HepG2 (cell line): ENCODE measurements around the gene IQCE. TPM values are rescaled to one million over a fixed set of nuclear protein-coding genes. Genes with fewer than 3 reads are reported as not detected.

Experiments used
- MED1 ChIP-seq: sonication (generic); formaldehyde crosslinking; IDR thresholded peaks from 2 replicates; pipeline ENCODE4 v1.4.0; 2020; ENCODE audit warnings: missing genetic modification reagents
- PRMT3 ChIP-seq: sonication (generic); formaldehyde crosslinking; IDR thresholded peaks from 2 replicates; pipeline ENCODE4 v1.8.1; 2022; ENCODE audit warnings: low read depth, mild to moderate bottlenecking, moderate library complexity, missing genetic modification reagents, borderline replicate concordance
- RFX1 ChIP-seq: fragments of 450-650 bp; IDR thresholded peaks from 2 replicates; pipeline ENCODE4 v1.6.1; 2017
- SIX1 ChIP-seq: sonication (generic); formaldehyde crosslinking; IDR thresholded peaks from 2 replicates; pipeline ENCODE4 v1.4.0; 2020; ENCODE audit warnings: missing genetic modification reagents, borderline replicate concordance
- SNAPC5 ChIP-seq: sonication (generic); formaldehyde crosslinking; IDR thresholded peaks from 2 replicates; pipeline ENCODE4 v1.8.1; 2023; ENCODE audit warnings: mild to moderate bottlenecking, missing genetic modification reagents, borderline replicate concordance
- ZBTB7B ChIP-seq: sonication (generic); formaldehyde crosslinking; IDR thresholded peaks from 2 replicates; pipeline ENCODE4 v1.4.0; 2020; ENCODE audit warnings: missing genetic modification reagents
- ZGPAT ChIP-seq: IDR thresholded peaks from 2 replicates; pipeline ENCODE4 v1.6.1; 2016; ENCODE audit warnings: mild to moderate bottlenecking
- ZKSCAN5 ChIP-seq: sonication (generic); formaldehyde crosslinking; IDR thresholded peaks from 2 replicates; pipeline ENCODE4 v1.5.1; 2020; ENCODE audit warnings: mild to moderate bottlenecking, missing genetic modification reagents
- ZNF10 ChIP-seq: sonication (generic); formaldehyde crosslinking; IDR thresholded peaks from 2 replicates; pipeline ENCODE4 v1.4.0; 2020; ENCODE audit warnings: mild to moderate bottlenecking, low read depth, missing genetic modification reagents, borderline replicate concordance
- ZNF101 ChIP-seq: sonication (generic); formaldehyde crosslinking; IDR thresholded peaks from 2 replicates; pipeline ENCODE4 v1.4.0; 2020; ENCODE audit warnings: mild to moderate bottlenecking, low read depth, missing genetic modification reagents, borderline replicate concordance
- ZNF281 ChIP-seq: sonication (generic); formaldehyde crosslinking; IDR thresholded peaks from 2 replicates; pipeline ENCODE4 v1.4.0; 2020; ENCODE audit warnings: missing genetic modification reagents, borderline replicate concordance
- ZNF296 ChIP-seq: sonication (generic); formaldehyde crosslinking; conservative IDR thresholded peaks from 2 replicates; pipeline ENCODE4 v1.5.0; 2020; ENCODE audit warnings: mild to moderate bottlenecking, missing genetic modification reagents
- ZNF335 ChIP-seq: sonication (generic); formaldehyde crosslinking; IDR thresholded peaks from 2 replicates; pipeline ENCODE4 v1.4.0; 2020; ENCODE audit warnings: missing genetic modification reagents
- ZNF512B ChIP-seq: sonication (generic); formaldehyde crosslinking; IDR thresholded peaks from 2 replicates; pipeline ENCODE4 v1.5.1; 2020; ENCODE audit warnings: missing genetic modification reagents, mild to moderate bottlenecking, borderline replicate concordance
- ZNF530 ChIP-seq: sonication (generic); formaldehyde crosslinking; IDR thresholded peaks from 2 replicates; pipeline ENCODE4 v1.5.0; 2020; ENCODE audit warnings: low read depth, mild to moderate bottlenecking, missing genetic modification reagents
- ZNF543 ChIP-seq: sonication (generic); formaldehyde crosslinking; IDR thresholded peaks from 2 replicates; pipeline ENCODE4 v1.4.0; 2020; ENCODE audit warnings: mild to moderate bottlenecking, missing genetic modification reagents
- ZNF562 ChIP-seq: sonication (generic); formaldehyde crosslinking; IDR thresholded peaks from 2 replicates; pipeline ENCODE4 v1.8.0; 2022; ENCODE audit warnings: missing genetic modification reagents, borderline replicate concordance
- ZNF709 ChIP-seq: sonication (generic); formaldehyde crosslinking; IDR thresholded peaks from 2 replicates; pipeline ENCODE4 v1.5.0; 2020; ENCODE audit warnings: mild to moderate bottlenecking, missing genetic modification reagents
- ZNF792 ChIP-seq: IDR thresholded peaks from 2 replicates; pipeline ENCODE4 v1.6.1; 2016
- polyA plus RNA-seq, 8 experiments: library from polyadenylated mRNA; depleted of rRNA in 3 of 8; stranded (reverse) in 7 of 8; unstranded in 1 of 8; fragments of >200 nt; fragmentation: Illumina TruSeq in 4 of 8; extraction: Trizol in 4 of 8; gene quantifications; 2 replicates each; pipeline versions ENCODE4 v1.2.1 to v1.2.3, GENCODE V29; 2011 to 2016; ENCODE audit warnings: low read depth in 4 of 8, missing spikeins in 1 of 8, mixed read lengths in 1 of 8; ENCODE audit not compliant: insufficient read depth in 1 of 8
- total RNA-seq, 5 experiments: library from RNA; depleted of rRNA; stranded (reverse); fragments of >200 nt; fragmentation: Illumina TruSeq; extraction: Trizol; gene quantifications; 2 replicates each; pipeline ENCODE4 v1.2.3, GENCODE V29; 2016; ENCODE audit warnings: low read depth in 1 of 5

IQCE gene
- total and polyA plus RNA-seq, 2 of the 13 experiments (the other 11 are each of a cell fraction or from before 2014, with no cell fraction given) = 1.5 to 2.5 TPM

- TF ChIP-seq SNAPC5 (CRISPR knock-in tag) (no peak), ZKSCAN5 (CRISPR knock-in tag) (no peak), ZNF562 (CRISPR knock-in tag) (no peak), ZNF709 (peak; percentile 54; the same call in 1 of the 2 replicates), ZNF543 (CRISPR knock-in tag) (0 out of 2 replicates have a peak, but pooled peaks have one; percentile 31), SIX1 (CRISPR knock-in tag) (no peak), PRMT3 (CRISPR knock-in tag) (no peak), ZGPAT (CRISPR knock-in tag) (peak; percentile 64; the same call in 1 of the 2 replicates), RFX1 (no peak), ZNF335 (CRISPR knock-in tag) (no peak), ZNF792 (CRISPR knock-in tag) (no peak), ZNF530 (CRISPR knock-in tag) (no peak), MED1 (CRISPR knock-in tag) (peak; percentile 70), ZBTB7B (0 out of 2 replicates have a peak, but pooled peaks have one; percentile 19), ZNF296 (CRISPR knock-in tag) (no peak; the same call in 1 of the 2 replicates), ZNF512B (CRISPR knock-in tag) (0 out of 2 replicates have a peak, but pooled peaks have one; percentile 26), ZNF10 (CRISPR knock-in tag) (no peak), ZNF101 (CRISPR knock-in tag) (no peak), ZNF281 (CRISPR knock-in tag) (no peak)
Observed at GRCh38 chr7:2629746-2630681, 71.2 kb downstream of the IQCE start (continued).
